Measurements from ENCODE around the gene TCFL5. TPM values are rescaled to one million over a fixed set of nuclear protein-coding genes. Genes with fewer than 3 reads are reported as not detected.

TCFL5 gene
- total RNA-seq, 1 donor from 2014 or later: 6.2 TPM

GRCh38 chr20:62846166-62846890, 15.3 kb downstream of the TCFL5 start:
- H3K9me3 Mint-ChIP-seq: no peaks in the 10 kb centered on the region
- intact Hi-C loops (cut with micrococcal nuclease): no loop called here
- no peak overlapping the region for H3K27ac Mint-ChIP-seq

GRCh38 chr20:62845416-62846160, 16.0 kb downstream of the TCFL5 start:
- Mint-ChIP-seq H3K4me3 (no peak overlapping the region), H3K27ac (no peak overlapping the region), H3K27me3 (no peaks in the 10 kb centered on the region), H3K4me1 (no peaks in the 10 kb centered on the region), H3K36me3 (ENCODE audit: low read depth) (no peaks in the 10 kb centered on the region), H3K9me3 (no peaks in the 10 kb centered on the region)
- DNase-seq: no peak
- intact Hi-C loops (cut with micrococcal nuclease): no loop called here

More at GRCh38 chr20:62846166-62846890, 15.3 kb downstream of the TCFL5 start:
- H3K27me3 Mint-ChIP-seq: no peaks in the 10 kb centered on the region
- no peak overlapping the region for H3K4me3 Mint-ChIP-seq
- no peaks in the 10 kb centered on the region for H3K4me1 Mint-ChIP-seq
- no peak for DNase-seq
- H3K36me3 Mint-ChIP-seq (ENCODE audit: low read depth): no peaks in the 10 kb centered on the region

- H3K27me3 Mint-ChIP-seq: no peaks in the 10 kb centered on the region
- H3K4me1 Mint-ChIP-seq: no peaks in the 10 kb centered on the region
- H3K4me3 Mint-ChIP-seq: no peak overlapping the region
- no peaks in the 10 kb centered on the region for H3K36me3 Mint-ChIP-seq (ENCODE audit: low read depth)
- H3K9me3 Mint-ChIP-seq: no peaks in the 10 kb centered on the region
- H3K27ac Mint-ChIP-seq: no peak overlapping the region
- intact Hi-C loops (cut with micrococcal nuclease): no loop called here
- no peak for DNase-seq
Measured at GRCh38 chr20:62844182-62844581, 17.4 kb downstream of the TCFL5 start.

- H3K9me3 Mint-ChIP-seq: no peaks in the 10 kb centered on the region
- no peaks in the 10 kb centered on the region for H3K36me3 Mint-ChIP-seq (ENCODE audit: low read depth)
- intact Hi-C loops (cut with micrococcal nuclease): no loop called here
Measured at GRCh38 chr20:62843656-62844055, 18.0 kb downstream of the TCFL5 start.

GRCh38 chr20:62841705-62842212, 19.9 kb downstream of the TCFL5 start:
- no peaks in the 10 kb centered on the region for H3K27me3 Mint-ChIP-seq
- no peaks in the 10 kb centered on the region for H3K9me3 Mint-ChIP-seq
- intact Hi-C loops (cut with micrococcal nuclease): no loop called here
- no peak overlapping the region for H3K4me3 Mint-ChIP-seq
- no peak overlapping the region for H3K27ac Mint-ChIP-seq
- no peak for DNase-seq
- H3K36me3 Mint-ChIP-seq (ENCODE audit: low read depth): no peaks in the 10 kb centered on the region
- no peaks in the 10 kb centered on the region for H3K4me1 Mint-ChIP-seq

More at GRCh38 chr20:62843656-62844055, 18.0 kb downstream of the TCFL5 start:
- H3K27ac Mint-ChIP-seq: no peak overlapping the region
- no peaks in the 10 kb centered on the region for H3K27me3 Mint-ChIP-seq
- no peak overlapping the region for H3K4me3 Mint-ChIP-seq
- H3K4me1 Mint-ChIP-seq: no peaks in the 10 kb centered on the region
- no peak for DNase-seq

GRCh38 chr20:62840244-62841197, 21.1 kb downstream of the TCFL5 start:
- no peak overlapping the region for H3K4me3 Mint-ChIP-seq
- H3K27me3 Mint-ChIP-seq: no peaks in the 10 kb centered on the region
- no peaks in the 10 kb centered on the region for H3K36me3 Mint-ChIP-seq (ENCODE audit: low read depth)
- H3K4me1 Mint-ChIP-seq: no peaks in the 10 kb centered on the region
- no peaks in the 10 kb centered on the region for H3K9me3 Mint-ChIP-seq
- intact Hi-C loops (cut with micrococcal nuclease): no loop called here
- DNase-seq: no peak
- H3K27ac Mint-ChIP-seq: no peak overlapping the region

- no peak for DNase-seq
- no peaks in the 10 kb centered on the region for H3K36me3 Mint-ChIP-seq (ENCODE audit: low read depth)
- no peaks in the 10 kb centered on the region for H3K9me3 Mint-ChIP-seq
- intact Hi-C loops (cut with micrococcal nuclease): no loop called here
- H3K27ac Mint-ChIP-seq: no peak overlapping the region
- no peaks in the 10 kb centered on the region for H3K4me1 Mint-ChIP-seq
- no peaks in the 10 kb centered on the region for H3K27me3 Mint-ChIP-seq
- H3K4me3 Mint-ChIP-seq: no peak overlapping the region
Measured at GRCh38 chr20:62839816-62840215, 21.8 kb downstream of the TCFL5 start.

GRCh38 chr20:62839261-62839660, 22.4 kb downstream of the TCFL5 start:
- no peak for DNase-seq
- Mint-ChIP-seq H3K27ac (no peak overlapping the region), H3K4me3 (no peak overlapping the region), H3K4me1 (no peaks in the 10 kb centered on the region), H3K9me3 (no peaks in the 10 kb centered on the region), H3K36me3 (ENCODE audit: low read depth) (no peaks in the 10 kb centered on the region), H3K27me3 (no peaks in the 10 kb centered on the region)
- intact Hi-C loops (cut with micrococcal nuclease): no loop called here

- Mint-ChIP-seq H3K4me3 (no peak overlapping the region), H3K27me3 (no peaks in the 10 kb centered on the region), H3K36me3 (ENCODE audit: low read depth) (no peaks in the 10 kb centered on the region), H3K4me1 (no peaks in the 10 kb centered on the region), H3K9me3 (no peaks in the 10 kb centered on the region), H3K27ac (no peak overlapping the region)
- intact Hi-C loops (cut with micrococcal nuclease): no loop called here
- DNase-seq: no peak
Measured at GRCh38 chr20:62838128-62838891, 23.3 kb downstream of the TCFL5 start.

GRCh38 chr20:62837790-62838127, 23.9 kb downstream of the TCFL5 start:
- Mint-ChIP-seq H3K27me3 (no peaks in the 10 kb centered on the region), H3K4me3 (no peak overlapping the region), H3K9me3 (no peaks in the 10 kb centered on the region), H3K4me1 (peaks cover 2% of the 10 kb centered on the region), H3K36me3 (ENCODE audit: low read depth) (no peaks in the 10 kb centered on the region), H3K27ac (no peak overlapping the region)
- no peak for DNase-seq
- intact Hi-C loops (cut with micrococcal nuclease): no loop called here

GRCh38 chr20:62836967-62837490, 24.6 kb downstream of the TCFL5 start:
- H3K27me3 Mint-ChIP-seq: no peaks in the 10 kb centered on the region
- intact Hi-C loops (cut with micrococcal nuclease): no loop called here
- no peaks in the 10 kb centered on the region for H3K9me3 Mint-ChIP-seq
- no peak overlapping the region for H3K27ac Mint-ChIP-seq
- no peak for DNase-seq
- peaks cover 7% of the 10 kb centered on the region for H3K4me1 Mint-ChIP-seq
- H3K4me3 Mint-ChIP-seq: no peak overlapping the region
- H3K36me3 Mint-ChIP-seq (ENCODE audit: low read depth): no peaks in the 10 kb centered on the region

- intact Hi-C loops (cut with micrococcal nuclease): no loop called here
- H3K36me3 Mint-ChIP-seq (ENCODE audit: low read depth): no peaks in the 10 kb centered on the region
Measured at GRCh38 chr20:62835931-62836861, 25.4 kb downstream of the TCFL5 start.

More at GRCh38 chr20:62835931-62836861, 25.4 kb downstream of the TCFL5 start:
- Mint-ChIP-seq H3K9me3 (no peaks in the 10 kb centered on the region), H3K27me3 (no peaks in the 10 kb centered on the region), H3K4me1 (peaks cover 7% of the 10 kb centered on the region), H3K4me3 (no peak overlapping the region), H3K27ac (no peak overlapping the region)
- no peak for DNase-seq
